ENCODE results near the gene ZGPAT.

The ZGPAT gene

GRCh38 chr20:63733579-63734081 lies 25.8 kb downstream of the ZGPAT start:
- DNase-seq (ENCODE audit: low read depth, low spot score): no peak

DNA sequence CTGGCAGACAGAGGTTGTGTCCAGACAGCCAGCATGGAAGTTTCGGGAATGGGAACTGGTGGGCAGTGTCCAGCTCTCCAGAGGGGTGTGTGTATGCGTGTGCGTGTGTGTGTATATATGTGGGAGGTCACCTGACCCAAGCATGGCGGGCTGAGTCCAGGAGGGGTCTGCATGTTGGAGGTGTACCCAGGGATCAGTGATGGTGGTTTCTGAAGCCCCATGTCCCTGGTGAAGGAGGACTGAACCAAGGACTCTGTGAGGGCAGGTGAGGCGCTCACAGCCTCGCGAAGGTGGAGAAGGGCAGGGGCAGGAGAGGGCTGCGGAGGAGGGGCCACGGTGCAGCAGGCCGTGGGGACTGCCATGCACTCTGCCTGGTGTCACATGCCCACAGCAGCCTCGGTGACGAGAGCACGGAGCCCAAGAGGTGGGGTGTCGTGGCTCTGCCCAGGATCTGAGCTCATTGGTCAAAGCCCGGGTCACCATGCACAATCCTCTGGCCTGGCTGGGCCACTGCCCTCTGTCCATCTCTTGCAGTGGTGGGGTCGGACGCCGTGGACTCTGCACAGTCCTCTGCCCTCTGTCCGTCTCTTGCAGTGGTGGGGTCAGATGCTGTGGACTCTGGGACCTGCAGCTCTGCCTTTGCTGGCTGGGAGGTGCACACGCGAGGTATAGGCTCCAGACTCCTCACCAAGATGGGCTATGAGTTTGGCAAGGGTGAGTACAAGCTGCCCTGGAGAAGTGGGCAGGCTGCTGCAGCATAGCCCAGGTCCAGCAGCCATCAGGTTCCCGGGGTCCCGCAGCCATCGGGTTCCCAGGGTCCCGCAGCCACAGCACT lies 26.5 kb downstream of the ZGPAT start:
- DNase-seq (ENCODE audit: low read depth, low spot score): no peak

- no peak for DNase-seq (ENCODE audit: low read depth, low spot score)
Measured at GRCh38 chr20:63734946-63735858, 27.4 kb downstream of the ZGPAT start.

GRCh38 chr20:63735859-63736718 lies 28.2 kb downstream of the ZGPAT start, which contains the start of gene LIME1:
TSS of gene LIME1 (plus strand) at chr20:63736664. CDS start at chr20:63737550, 886 bp downstream.
- no peak for DNase-seq (ENCODE audit: low read depth, low spot score)

- no peak for DNase-seq (ENCODE audit: low read depth, low spot score)
Measured at GRCh38 chr20:63736893-63737694, 29.3 kb downstream of the ZGPAT start.

DNA sequence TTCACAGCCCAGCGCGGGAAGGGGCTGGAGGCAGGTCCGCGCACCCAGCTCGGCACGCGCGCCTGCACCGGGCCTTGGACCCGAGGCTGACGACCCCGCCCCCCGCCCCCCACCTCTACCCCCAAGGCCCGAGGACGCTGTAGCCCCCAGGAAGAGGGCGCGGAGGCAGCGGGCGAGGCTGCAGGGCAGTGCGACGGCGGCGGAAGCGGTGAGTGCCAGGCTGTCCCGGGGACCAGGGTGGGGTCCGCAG lies 29.8 kb downstream of the ZGPAT start:
- no peak for DNase-seq (ENCODE audit: low read depth, low spot score)

GRCh38 chr20:63737945-63738686 lies 30.3 kb downstream of the ZGPAT start:
- no peak for DNase-seq (ENCODE audit: low read depth, low spot score)

GRCh38 chr20:63738687-63739129 lies 30.9 kb downstream of the ZGPAT start:
- peak; percentile 82 for DNase-seq (ENCODE audit: low read depth, low spot score)

DNA sequence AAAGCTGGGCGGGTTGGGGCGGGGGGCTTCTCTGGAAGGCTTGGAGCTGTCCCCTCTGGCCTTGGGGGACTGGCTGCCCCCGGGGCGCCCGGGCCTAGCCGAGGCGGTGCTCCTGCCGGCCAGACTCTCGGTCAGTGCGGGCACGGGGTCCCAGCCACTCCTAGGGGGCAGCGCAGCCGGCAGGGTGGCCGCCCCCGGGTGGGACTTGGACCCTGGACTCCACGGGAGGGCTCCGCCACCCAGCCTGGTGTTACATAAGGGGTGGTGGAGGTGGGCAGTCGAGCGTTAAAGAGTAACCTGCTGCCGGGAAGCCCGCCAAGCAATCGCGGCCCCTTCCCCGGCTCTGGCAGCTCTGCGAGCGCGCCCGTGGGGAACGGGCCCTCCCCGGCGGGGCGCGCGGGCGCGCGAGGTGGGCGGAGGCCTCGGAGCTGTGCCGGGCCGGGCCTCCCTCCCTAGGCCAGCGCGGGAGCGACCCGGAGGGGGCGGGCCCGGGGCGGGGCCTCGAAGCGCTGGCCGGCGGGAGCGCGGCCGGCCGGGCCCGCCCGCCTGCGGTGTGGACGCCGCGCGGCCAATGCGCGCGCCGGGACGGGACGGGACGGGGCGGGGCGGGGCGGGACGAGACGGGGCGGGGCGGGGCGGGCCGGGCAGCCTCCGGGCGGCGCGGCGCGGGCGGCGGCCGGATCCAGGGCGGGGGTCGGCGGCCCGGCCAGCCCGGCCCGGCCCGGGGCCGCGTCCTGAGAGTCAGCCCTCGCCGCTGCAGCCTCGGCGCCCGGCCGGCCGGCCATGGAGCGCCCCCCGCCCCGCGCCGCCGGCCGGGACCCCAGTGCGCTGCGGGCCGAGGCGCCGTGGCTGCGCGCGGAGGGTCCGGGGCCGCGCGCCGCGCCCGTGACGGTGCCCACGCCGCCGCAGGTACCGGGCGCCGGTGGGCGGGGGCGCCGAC lies 31.6 kb downstream of the ZGPAT start, which contains the start of gene SLC2A4RG:
TSS of gene SLC2A4RG (plus strand) at position 647 of the 940 bp plus-strand sequence. CDS start at position 784, 137 bp downstream.
- no peak for DNase-seq (ENCODE audit: low read depth, low spot score)

GRCh38 chr20:63740070-63740626 lies 32.3 kb downstream of the ZGPAT start:
- DNase-seq (ENCODE audit: low read depth, low spot score): no peak

- peak; percentile 87 for DNase-seq (ENCODE audit: low read depth, low spot score)
Measured at GRCh38 chr20:63740627-63741353, 33.0 kb downstream of the ZGPAT start.

GRCh38 chr20:63741354-63741675 lies 33.5 kb downstream of the ZGPAT start:
- no peak for DNase-seq (ENCODE audit: low read depth, low spot score)

- no peak for DNase-seq (ENCODE audit: low read depth, low spot score)
Measured at GRCh38 chr20:63741676-63742380, 34.0 kb downstream of the ZGPAT start.

DNA sequence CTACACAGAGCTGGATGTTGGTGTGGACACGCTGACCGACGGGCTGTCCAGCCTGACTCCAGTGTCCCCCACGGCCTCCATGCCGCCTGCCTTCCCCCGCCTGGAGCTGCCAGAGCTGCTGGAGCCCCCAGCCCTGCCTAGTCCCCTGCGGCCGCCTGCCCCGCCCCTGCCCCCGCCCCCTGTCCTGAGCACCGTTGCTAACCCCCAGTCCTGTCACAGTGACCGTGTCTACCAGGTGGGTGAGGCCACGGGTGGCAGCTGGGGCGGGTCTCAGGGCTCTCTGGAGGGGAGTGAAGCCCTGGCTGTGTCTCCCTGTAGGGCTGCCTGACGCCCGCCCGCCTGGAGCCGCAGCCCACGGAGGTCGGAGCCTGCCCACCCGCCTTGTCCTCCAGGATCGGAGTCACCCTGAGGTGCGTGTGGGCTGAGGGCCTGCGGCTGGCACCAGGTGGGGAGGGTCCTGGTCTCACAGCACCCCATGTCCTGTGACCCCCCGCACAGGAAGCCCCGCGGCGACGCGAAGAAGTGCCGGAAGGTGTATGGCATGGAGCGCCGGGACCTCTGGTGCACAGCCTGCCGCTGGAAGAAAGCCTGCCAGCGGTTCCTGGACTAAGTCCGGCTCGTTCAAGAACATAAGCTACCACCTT lies 34.7 kb downstream of the ZGPAT start:
- DNase-seq (ENCODE audit: low read depth, low spot score): no peak

DNA sequence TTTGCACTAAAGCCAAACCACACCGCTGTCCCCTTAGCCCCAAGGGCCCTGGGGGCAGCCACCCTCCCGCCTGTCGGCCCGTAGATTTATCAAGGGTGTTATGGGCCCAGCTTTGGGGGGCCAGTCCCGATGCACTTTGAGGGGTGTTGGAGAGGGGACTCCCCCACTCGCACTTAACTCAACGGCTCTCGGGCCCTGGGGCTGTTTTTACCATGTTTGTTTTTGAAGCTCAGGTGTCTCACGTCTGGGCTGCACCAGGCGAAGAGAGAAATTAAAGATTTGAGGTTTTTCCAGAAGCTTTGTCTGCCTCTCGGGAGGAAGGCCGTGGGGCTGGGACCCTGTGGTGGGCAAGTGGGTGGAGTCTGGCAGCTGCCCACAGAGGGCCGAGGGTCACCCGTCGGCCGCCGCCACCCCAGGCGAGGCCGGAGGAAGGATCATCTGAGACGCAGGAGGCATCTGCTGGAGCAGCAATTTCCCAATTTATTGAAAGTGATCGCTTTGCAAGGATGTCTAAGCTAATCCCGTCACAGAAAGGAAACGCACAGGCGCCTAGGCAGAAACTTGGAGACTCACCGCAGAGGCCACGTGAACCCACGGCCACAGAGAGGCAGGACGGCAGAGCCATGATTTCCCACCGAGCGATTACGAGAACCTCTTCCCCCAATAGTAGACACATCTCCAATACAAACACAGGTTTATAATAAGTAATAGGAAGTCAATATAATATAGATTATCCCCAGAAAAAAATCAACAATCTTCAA lies 35.6 kb downstream of the ZGPAT start:
- DNase-seq (ENCODE audit: low read depth, low spot score): no peak

GRCh38 chr20:63744158-63744557 lies 36.3 kb downstream of the ZGPAT start:
- DNase-seq (ENCODE audit: low read depth, low spot score): no peak

Measured in ELF-1 (cell line).